Measurements from ENCODE around the gene DOCK8.
"Not testable (repeated sequence)": the region's sequence is repeated elsewhere in the genome, so short reads cannot be mapped to it uniquely, and the experiment has no call there.

The DOCK8 gene

DNA sequence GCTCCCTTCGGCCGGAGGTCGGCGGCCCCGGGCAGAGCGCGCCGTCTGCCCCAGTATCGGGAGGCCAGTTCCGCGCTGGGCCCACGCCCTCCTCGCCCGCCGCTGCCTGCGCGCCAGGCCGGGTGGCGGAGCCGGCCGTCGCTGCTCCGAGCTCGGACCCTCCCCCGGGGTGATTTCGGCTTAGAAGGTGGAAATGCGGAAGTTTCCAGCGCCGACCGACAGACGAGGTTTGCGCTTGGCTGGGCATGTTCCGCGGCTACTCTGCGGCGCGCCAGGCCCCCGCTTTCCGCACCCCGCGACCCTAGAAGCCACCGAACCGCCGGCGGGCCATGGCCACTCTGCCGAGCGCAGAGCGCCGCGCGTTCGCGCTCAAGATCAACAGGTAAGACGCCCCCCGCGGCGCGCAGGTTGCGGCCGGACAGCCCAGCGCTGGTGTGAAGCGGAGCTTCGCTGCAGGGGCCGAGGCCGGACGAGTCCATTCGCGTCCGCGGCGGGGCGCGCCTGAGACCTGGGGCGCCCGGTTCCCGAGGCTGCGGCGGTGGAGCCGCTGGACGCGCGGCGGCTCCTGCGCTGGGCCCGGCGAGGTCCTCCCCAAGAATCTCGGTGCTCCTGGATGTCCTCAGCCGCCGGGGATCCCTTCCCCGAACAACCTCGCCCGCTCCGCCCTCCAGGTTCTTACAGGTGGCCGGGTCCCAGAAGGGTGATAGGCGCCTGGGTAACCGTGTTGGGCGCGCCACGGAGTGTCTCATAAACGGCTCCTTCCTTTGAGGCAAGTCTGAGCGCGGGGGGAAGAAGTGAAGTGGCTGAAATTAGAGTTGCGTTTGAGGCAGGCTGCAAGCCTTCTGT is at the start of gene DOCK8:
TSS of gene DOCK8 (plus strand) at position 218 of the 846 bp plus-strand sequence. CDS start at position 330, 112 bp downstream.
- DNase-seq = no peak

GRCh38 chr9:169757-170156 is 44.9 kb upstream of the DOCK8 start:
- not testable (repeated sequence) for DNase-seq

DNA sequence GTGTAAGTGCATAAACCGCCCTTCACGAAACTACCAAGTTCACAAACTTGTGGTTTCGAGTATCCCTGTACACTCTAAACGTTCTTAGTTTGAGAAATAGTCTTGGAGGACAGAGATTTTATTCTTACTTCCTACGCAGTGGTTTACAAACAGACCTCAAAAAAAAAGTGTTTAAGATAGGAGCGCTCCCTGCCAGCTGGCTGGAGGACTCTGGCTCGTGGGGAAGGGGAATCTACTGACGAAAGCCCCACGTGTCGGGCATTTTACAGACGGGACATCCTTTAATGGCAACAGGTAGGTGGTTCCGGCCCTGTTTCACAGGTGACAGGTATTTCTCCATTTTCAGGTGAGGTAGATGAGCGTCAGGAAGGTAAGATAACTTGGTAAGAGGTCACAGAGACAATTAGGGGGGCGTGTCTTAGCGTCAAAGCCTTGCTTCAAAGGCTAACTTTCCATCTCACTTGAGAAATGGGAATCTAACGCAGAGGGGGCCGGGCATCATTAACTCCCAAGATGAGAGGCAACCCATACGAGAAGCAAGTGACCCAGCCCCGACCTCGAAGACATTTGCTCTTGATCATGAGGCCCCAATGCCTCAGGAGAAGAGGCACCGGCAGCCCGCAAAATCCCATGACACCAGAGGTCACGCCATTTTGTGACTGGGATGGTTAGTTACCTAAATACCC is 36.4 kb upstream of the DOCK8 start:
- DNase-seq = not testable (repeated sequence)

GRCh38 chr9:178970-179383 is 35.7 kb upstream of the DOCK8 start, which contains the start of gene ZNG1A:
Gene ZNG1A, minus strand, starts transcription at chr9:179056. Its CDS starts 87 bp downstream, at chr9:178969.
- peak; percentile 57 for DNase-seq

DNA sequence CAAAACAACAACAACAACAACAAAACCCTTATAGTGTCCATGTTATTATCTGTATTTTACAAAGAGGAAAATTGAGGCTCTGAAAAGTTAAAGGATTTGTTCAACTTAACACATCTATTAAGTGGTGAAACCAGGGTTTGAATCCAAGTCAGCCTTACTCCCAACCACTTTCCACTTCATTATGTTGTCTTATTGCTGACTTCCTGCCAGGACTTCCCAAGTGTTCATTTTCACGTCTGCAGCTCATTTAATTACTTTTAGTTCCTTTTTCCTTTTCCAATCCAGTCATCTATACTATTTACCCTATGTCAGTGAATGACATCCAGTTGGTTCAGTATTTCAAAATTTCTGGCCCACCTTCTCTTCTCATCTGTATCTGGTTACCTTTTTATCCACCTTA is 15.1 kb upstream of the DOCK8 start:
- DNase-seq = not testable (repeated sequence)

DNA sequence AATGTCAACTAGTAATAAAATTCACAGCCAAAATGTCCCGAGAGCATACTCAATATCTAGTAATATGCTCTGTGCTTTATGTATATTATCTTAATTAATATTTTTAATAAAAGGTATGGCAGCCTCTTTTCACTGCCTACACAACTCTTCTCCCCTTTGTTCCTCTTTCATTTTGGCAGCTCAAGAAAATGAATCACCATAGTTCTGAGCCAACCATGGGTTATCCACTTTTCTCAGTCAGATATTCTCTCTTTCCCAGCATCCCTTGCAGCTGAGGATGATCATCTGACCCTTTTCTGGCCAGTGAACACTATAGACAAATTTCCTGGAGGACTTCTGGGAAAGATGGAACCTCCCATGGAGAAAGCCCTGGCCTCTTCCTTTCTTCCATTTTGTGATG is 8.2 kb upstream of the DOCK8 start:
- DNase-seq = no peak

DNA sequence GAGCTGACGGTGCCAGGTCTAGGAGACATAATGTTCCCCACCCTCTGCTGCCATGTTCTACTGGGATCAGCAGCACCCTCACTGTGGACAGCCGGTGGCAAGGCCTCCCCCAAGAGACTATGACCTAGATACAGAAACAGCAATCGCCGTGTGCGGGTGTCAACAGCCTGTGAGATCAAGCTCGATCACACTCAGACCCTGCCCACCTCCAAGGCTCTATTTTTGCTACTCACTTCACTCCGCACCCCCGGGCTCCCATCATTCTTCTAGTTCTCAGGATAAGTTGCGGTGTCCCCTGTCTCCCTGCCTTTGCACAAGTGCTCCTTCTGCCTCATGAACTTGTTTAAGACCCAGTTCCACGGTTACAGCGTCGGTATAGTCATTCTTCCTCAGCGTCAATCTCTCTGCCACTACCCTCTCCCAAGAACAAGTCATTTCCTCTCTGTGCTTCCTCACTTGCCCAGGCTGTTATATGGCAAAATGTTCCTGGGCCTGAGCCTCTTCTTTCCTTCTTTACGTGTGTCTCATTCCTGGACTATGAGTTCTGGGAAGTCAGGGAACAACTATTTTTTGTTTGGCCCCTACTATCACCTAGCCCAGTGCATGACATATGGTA is 5.4 kb upstream of the DOCK8 start:
- DNase-seq = no peak

- no peak for DNase-seq
Measured at GRCh38 chr9:211036-211435, 3.6 kb upstream of the DOCK8 start.

DNA sequence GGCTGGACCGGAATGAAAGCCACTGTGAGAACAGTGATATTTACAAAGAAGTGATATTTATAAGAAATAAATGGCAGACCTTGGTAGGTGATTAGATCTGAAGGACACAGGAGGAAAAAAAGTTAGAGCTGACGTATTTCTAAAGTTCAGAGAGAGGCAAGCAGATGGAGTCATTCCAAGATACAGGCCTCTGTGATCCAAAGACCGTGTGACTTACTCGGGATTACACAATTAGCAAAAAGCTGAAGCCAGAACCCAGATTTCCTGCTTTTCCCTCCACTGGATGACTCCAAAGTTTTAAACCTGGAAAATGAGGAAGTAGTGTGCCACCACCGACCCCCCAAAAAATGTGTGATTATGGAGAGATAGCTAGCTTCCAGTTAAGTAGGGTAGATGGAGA is 3.1 kb upstream of the DOCK8 start:
- DNase-seq = no peak

DNA sequence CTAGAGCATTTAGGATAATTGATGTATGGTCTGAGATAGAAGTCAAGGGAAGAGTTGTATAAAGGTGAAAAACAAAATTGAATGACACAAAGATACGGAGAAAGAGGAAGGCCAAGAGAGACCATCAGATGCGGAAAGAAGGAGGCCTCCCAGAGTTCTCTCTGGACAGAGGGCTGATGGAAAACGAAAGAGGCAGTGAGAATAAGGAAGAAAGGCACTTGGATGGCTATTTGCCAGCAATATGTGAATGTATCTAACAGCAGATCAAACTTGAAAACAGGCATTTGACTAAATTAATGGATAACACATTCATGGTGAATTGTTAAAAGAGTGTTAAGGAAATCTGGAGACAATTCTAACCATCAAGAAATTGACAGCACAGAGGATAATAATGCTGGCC is 2.4 kb upstream of the DOCK8 start:
- no peak for DNase-seq

DNA sequence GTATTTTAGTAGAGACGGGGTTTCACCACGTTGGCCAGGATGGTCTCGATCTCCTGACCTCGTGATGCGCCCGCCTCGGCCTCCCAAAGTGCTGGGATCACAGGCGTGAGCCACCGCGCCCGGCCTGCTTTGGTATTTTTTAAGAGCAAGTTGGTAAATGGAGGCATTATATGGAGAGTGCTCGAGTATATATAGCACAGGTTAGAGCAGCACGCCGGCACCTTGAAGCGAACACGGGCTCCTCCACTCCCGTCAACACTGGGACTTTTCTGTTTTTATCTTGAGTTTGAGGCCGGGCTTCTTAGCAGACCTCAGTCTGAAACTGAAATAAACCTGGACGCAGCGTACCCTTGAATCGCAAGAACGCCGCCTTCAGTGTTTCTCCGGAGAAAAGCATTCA is 764 bp upstream of the DOCK8 start:
- not testable (repeated sequence) for DNase-seq

GRCh38 chr9:214351-214647 is 366 bp upstream of the DOCK8 start:
- DNase-seq = no peak

GRCh38 chr9:215631-216155 is 1.0 kb downstream of the DOCK8 start:
- no peak for DNase-seq

DNA sequence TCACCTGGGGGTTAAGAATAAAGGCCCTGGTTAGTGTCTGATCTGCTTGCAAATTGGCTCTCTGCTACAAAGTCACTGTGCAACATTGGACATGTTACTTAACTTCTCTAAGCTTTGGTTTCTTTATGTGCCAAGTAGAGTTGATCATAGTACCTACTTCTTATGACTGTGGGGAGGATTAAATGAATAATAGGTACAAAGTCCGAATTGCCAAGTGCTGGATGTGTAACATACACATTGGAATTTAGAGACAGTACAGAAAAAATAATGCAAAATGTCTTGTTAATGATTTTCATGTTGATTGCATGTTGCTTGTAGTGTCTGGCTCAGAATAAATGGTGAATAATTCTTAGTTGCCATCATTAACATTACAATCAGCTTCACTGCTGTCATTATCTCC is 2.2 kb downstream of the DOCK8 start:
- DNase-seq = no peak

DNA sequence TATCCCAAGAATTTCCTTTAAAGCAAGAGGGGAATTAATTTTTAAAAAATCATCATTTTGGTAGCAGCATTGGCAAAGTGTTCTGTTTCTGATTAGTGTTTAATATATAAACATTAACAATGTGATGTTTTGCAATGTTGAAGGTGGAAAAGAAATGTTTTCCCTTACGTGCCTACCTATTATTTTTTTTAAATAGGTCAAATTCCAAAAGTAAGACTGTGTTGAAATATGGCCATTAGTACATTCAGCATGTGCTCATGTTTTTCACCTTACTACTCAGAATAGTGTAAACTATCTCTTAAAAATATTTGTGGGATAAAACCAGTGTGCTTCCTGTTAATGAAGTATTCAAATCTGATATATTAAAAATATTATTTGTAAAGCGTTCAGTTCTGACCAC is 3.3 kb downstream of the DOCK8 start:
- no peak for DNase-seq

- not testable (repeated sequence) for DNase-seq
Measured at GRCh38 chr9:219036-219435, 4.4 kb downstream of the DOCK8 start.

DNA sequence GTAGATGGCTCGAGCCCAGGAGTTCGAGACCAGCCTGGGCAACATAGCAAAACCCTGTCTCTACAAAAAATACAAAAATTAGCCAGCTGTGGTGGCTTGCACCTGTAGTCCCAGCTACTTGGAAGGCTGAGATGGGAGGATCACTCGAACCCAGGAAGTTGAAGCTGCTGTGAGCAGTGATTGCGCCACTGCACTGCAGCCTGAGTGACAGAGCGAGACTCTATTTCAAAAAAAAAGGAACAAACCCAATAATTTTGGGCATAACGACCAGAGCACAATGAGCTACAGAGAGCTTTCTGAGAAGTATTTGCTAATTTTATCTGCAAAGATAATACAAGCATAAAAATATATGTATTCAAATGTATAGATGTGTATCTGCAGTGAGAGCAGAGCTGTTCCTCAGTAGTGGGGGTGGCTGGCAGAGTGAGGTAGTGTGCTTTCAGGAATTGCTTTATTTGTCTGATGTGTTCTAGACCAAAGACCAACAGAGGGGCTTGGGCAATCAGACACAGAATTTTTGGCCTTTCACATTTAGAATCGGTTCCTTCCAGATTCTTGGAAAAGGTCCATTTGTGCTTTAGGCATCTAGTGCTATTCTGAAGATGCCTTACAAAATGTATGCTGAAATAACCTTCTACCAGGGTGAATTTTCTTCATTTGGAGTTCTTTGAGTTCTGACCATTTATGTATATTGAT is 5.2 kb downstream of the DOCK8 start:
- no peak for DNase-seq

- DNase-seq = no peak
Measured at GRCh38 chr9:221989-222776, 7.5 kb downstream of the DOCK8 start.

DNA sequence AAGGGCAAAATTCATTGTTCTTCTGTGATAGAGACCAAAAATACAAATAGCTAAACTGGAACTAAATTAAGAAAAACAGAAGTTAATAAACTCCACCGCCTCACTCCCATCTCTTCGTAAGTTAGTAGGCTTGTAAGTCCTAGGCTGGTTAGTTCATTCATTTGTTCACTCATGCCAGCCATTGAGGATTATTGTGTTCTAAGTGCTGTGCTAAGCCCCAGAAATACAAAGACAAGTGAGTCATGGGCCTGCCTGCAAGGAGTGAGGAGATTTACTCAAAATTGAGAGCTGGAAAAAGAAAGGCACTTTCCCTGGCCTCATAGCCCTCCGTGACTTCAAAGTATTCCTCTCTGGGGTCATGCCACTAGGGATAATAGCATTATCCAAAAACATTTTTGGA is 8.5 kb downstream of the DOCK8 start:
- DNase-seq = no peak

DNA sequence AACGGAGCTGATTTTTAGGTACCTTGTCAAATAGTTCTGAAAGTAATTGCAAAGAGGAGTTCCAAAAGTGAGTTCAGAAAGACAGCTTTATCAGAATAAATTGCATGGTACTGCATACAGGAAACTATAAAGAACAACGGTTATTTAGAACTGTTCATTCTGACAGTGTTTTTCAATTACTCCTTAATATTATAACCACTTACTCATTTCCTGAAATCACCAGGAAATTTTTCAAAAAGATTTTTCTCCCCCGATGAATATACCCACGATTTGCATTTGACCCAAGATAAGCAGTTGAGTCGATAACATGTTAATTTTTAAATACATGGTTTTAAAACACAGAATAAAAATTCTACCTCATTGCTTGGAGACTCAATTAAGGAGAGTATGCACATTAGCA is 9.4 kb downstream of the DOCK8 start:
- no peak for DNase-seq

GRCh38 chr9:224582-225520 is 10.2 kb downstream of the DOCK8 start:
- DNase-seq = no peak

All from NCI-H1436 treated with DMSO at 0.1 percent for 48 hours (cell line).